Transverse colon (tissue), 4 donors: Measurements from ENCODE around the gene AGPAT2. TPM values are rescaled to one million over a fixed set of nuclear protein-coding genes. Genes with fewer than 3 reads are reported as not detected.
A peak's percentile ranks its signal among the peaks of the same experiment; 100 is the strongest.

ENCODE experiments used
- DNase-seq: peaks from one replicate; pipeline ENCODE4 v3.0.0-alpha.2; 2019
- H3K27ac ChIP-seq, 4 donors: fragments of 200-600 bp; sonication (generic); 2 replicates each; pipeline ENCODE4 v1.5.1; 2016 to 2018; ENCODE audit warnings: inconsistent platforms in 4 of 4
- H3K27me3 ChIP-seq: fragments of 200-600 bp; sonication (generic); 2 replicates; pipeline ENCODE4 v1.5.1; 2017; ENCODE audit warnings: inconsistent platforms
- H3K36me3 ChIP-seq, 4 donors: fragments of 200-600 bp; sonication (generic); 2 replicates each; pipeline ENCODE4 v1.5.1; 2017 to 2019; ENCODE audit warnings: inconsistent platforms in 4 of 4
- H3K4me1 ChIP-seq, 4 donors: fragments of 200-600 bp; sonication (generic); 2 replicates each; pipeline ENCODE4 v1.5.1; 2017 to 2020; ENCODE audit warnings: inconsistent platforms in 4 of 4
- H3K4me3 ChIP-seq, 4 donors: fragments of 200-600 bp; sonication (generic); 1 replicate in 1 of 4; 2 replicates in 3 of 4; pipeline versions ENCODE4 v1.5.1 to v1.6.1; 2017 to 2019; ENCODE audit warnings: inconsistent platforms in 4 of 4
- H3K9me3 ChIP-seq, 2 donors: fragments of 200-600 bp; sonication (generic); 2 replicates each; pipeline ENCODE4 v1.5.1; 2017 to 2019; ENCODE audit warnings: inconsistent platforms in 2 of 2
- CTCF ChIP-seq, 5 experiments: fragments of 200-600 bp in 3 of 5; fragments of 450-650 bp in 2 of 5; sonication (generic) in 3 of 5; IDR thresholded peaks; 1 replicate in 2 of 5; 2 replicates in 3 of 5; pipeline ENCODE4 v1.5.1; 2016 to 2017; ENCODE audit warnings: antibody characterized with exemption in 5 of 5, inconsistent platforms in 3 of 5, mild to moderate bottlenecking in 2 of 5, moderate library complexity in 1 of 5
- EP300 ChIP-seq: sonication (generic); formaldehyde crosslinking; IDR thresholded peaks from one replicate; pipeline ENCODE4 v1.6.1; 2017; ENCODE audit warnings: antibody characterized with exemption, low read depth
- POLR2A ChIP-seq: fragments of 450-650 bp; IDR thresholded peaks from one replicate; pipeline ENCODE4 v1.6.1; 2016; ENCODE audit warnings: antibody characterized with exemption, mild to moderate bottlenecking, moderate library complexity
- POLR2AphosphoS5 ChIP-seq, 3 donors: sonication (generic); formaldehyde crosslinking; IDR thresholded peaks; one replicate each; pipeline ENCODE4 v1.6.1; 2016; ENCODE audit warnings: antibody characterized with exemption in 3 of 3
- WGBS, 2 donors: methylation state at CpG; one replicate each; pipeline ENCODE4 v1.1.5; 2018; ENCODE audit warnings: low coverage in 1 of 2; 5-methylcytosine and 5-hydroxymethylcytosine counted together
- in situ Hi-C, 4 donors: fragments of 200-750 bp; cut with MboI; loops; one replicate each; pipeline versions ENCODE4 v1.15.0 to v1.15.1; 2017; ENCODE audit warnings: low sequenced_read_pairs in 3 of 4, low pct_ligation_motif_present in 1 of 4, low pct_unique_long_range_greater_than_20kb in 1 of 4
- intact Hi-C: fragments of 100-400 bp; cut with DNase I; formaldehyde crosslinking; loops from one replicate; pipeline ENCODE4 v1.15.1; 2023; ENCODE audit warnings: low total_unique reads
- total RNA-seq, 4 donors: library from RNA; depleted of rRNA; stranded (reverse); fragments of >200 nt; gene quantifications; one replicate each; pipeline ENCODE4 v1.1.0, GENCODE V29; 2016

AGPAT2 gene
- total RNA-seq, 4 donors from 2014 or later, result 245 to 441 (median 290) TPM

- intact Hi-C loops, result no loop called here
- TF ChIP-seq CTCF (IDR thresholded peaks at IDR 0.05) (no peak), POLR2A (no peak), EP300 (no peak), POLR2AphosphoS5 (IDR thresholded peaks at IDR 0.05) (no peak)
- Histone ChIP-seq H3K4me1 (peaks cover 7 to 26% (median 13%) of the 10 kb centered on the region in 4 donors), H3K36me3 (no peaks in the 10 kb centered on the region), H3K4me3 (no peak overlapping the region), H3K9me3 (no peaks in the 10 kb centered on the region), H3K27ac (peak overlapping the region; percentile 55 to 70 (median 60)), H3K27me3 (peaks cover 75% of the 10 kb centered on the region)
- 55% methylated on average over 11 of the region's 18 CpGs; no CpG with 5 or more reads in 1 of the 2 donors for WGBS, 2 donors
- in situ Hi-C loops, result no loop called here
- DNase-seq, result no peak
Observed at GRCh38 chr9:136645352-136645902, 41.8 kb downstream of the AGPAT2 start.

GRCh38 chr9:136644593-136645351 lies 42.5 kb downstream of the AGPAT2 start:
- H3K36me3 ChIP-seq, result no peaks in the 10 kb centered on the region
- in situ Hi-C loops (no loop called here), intact Hi-C loops (no loop called here)
- H3K27me3 ChIP-seq, result peaks cover 82% of the 10 kb centered on the region
- H3K4me3 ChIP-seq, result no peak overlapping the region
- H3K4me1 ChIP-seq, result peaks cover 7 to 26% (median 13%) of the 10 kb centered on the region in 4 donors
- no peaks in the 10 kb centered on the region for H3K9me3 ChIP-seq
- H3K27ac ChIP-seq, result peak overlapping the region; percentile 55 to 70 (median 60)
- peak; percentile 58 for DNase-seq
- peak in 2 of 3 donors; percentile 18 to 52 for TF ChIP-seq POLR2AphosphoS5 (IDR thresholded peaks at IDR 0.05)
- peak; percentile 79 to 95 (median 90) for TF ChIP-seq CTCF (IDR thresholded peaks at IDR 0.05)
- peak; percentile 26 for TF ChIP-seq POLR2A
- no peak for TF ChIP-seq EP300
- 16% methylated on average over 14 of the region's 30 CpGs; no CpG with 5 or more reads in 1 of the 2 donors for WGBS, 2 donors

- peak in 1 of 3 donors; percentile 29 for TF ChIP-seq POLR2AphosphoS5 (IDR thresholded peaks at IDR 0.05)
- TF ChIP-seq EP300, result no peak
- no peak for TF ChIP-seq CTCF (IDR thresholded peaks at IDR 0.05)
- Histone ChIP-seq H3K36me3 (no peaks in the 10 kb centered on the region), H3K4me3 (peak overlapping the region in 1 of 4 donors; percentile 22), H3K9me3 (no peaks in the 10 kb centered on the region), H3K27ac (peak overlapping the region; percentile 46 to 63 (median 56)), H3K27me3 (peaks cover 84% of the 10 kb centered on the region), H3K4me1 (peaks cover 7 to 26% (median 13%) of the 10 kb centered on the region in 4 donors)
- DNase-seq, result peak; percentile 92
- WGBS, 2 donors, result 3% methylated on average over 10 of the region's 15 CpGs; no CpG with 5 or more reads in 1 of the 2 donors
- intact Hi-C loops (no loop called here), in situ Hi-C loops (no loop called here)
Observed at GRCh38 chr9:136644343-136644592, 43.0 kb downstream of the AGPAT2 start.

GRCh38 chr9:136643596-136644342 lies 43.5 kb downstream of the AGPAT2 start:
- intact Hi-C loops (no loop called here), in situ Hi-C loops (no loop called here)
- no peaks in the 10 kb centered on the region for H3K9me3 ChIP-seq
- TF ChIP-seq POLR2A, result no peak
- TF ChIP-seq EP300, result no peak
- TF ChIP-seq POLR2AphosphoS5 (IDR thresholded peaks at IDR 0.05), result no peak
- no peak for TF ChIP-seq CTCF (IDR thresholded peaks at IDR 0.05)
- H3K27ac ChIP-seq, result peak overlapping the region; percentile 46 to 63 (median 56)
- peaks cover 81% of the 10 kb centered on the region for H3K27me3 ChIP-seq
- H3K4me3 ChIP-seq, result peak overlapping the region in 1 of 4 donors; percentile 22
- H3K4me1 ChIP-seq, result peaks cover 7 to 26% (median 13%) of the 10 kb centered on the region in 4 donors
- 45% methylated on average over 31 of the region's 31 CpGs; no CpG with 5 or more reads in 1 of the 2 donors for WGBS, 2 donors
- DNase-seq, result no peak
- no peaks in the 10 kb centered on the region for H3K36me3 ChIP-seq
